Measurements from ENCODE around the gene ANKRD23.
A peak's percentile ranks its signal among the peaks of the same experiment; 100 is the strongest.

ANKRD23 gene

GRCh38 chr2:96877042-96877451, 33.2 kb upstream of the ANKRD23 start:
- no peak for DNase-seq (ENCODE audit: low spot score)

DNA sequence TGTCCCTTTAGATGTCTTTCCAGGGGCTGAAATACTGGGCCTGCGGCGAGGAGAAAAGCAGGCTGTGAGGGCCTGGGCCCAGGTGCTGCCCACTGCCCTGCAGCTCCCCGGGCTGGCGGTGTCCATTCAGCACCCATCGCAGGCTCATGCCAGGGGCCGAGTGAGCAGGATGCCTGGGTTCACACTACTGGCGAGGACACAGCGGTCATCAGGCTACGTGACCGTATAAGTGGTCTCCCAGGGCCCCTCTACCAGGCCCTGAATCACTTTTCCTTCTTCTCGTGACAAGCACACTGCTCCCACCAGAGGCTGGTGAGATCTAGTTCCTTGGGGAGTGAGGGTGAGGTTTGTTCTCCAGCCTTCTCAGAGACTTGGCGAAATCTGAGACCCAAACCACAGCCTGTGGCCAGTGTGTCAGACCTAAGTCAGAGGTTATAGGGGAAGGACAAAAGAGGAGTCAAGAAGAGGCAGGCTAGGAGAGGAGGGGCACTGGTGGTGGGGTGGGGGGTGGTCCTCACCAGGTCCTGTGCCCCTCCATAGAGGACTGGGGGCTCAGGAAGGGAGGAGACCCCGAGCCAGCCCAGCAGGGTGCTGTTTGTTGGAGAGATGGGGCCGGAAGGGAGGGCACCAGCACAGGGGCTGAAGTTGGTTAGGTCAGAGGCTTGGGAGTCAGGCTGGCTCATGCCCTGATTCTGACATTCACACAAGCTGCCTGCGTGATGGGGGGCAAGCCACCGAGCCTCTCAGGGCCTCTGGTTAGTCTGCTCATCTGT, 32.6 kb upstream of the ANKRD23 start:
- no peak for DNase-seq (ENCODE audit: low spot score)

DNA sequence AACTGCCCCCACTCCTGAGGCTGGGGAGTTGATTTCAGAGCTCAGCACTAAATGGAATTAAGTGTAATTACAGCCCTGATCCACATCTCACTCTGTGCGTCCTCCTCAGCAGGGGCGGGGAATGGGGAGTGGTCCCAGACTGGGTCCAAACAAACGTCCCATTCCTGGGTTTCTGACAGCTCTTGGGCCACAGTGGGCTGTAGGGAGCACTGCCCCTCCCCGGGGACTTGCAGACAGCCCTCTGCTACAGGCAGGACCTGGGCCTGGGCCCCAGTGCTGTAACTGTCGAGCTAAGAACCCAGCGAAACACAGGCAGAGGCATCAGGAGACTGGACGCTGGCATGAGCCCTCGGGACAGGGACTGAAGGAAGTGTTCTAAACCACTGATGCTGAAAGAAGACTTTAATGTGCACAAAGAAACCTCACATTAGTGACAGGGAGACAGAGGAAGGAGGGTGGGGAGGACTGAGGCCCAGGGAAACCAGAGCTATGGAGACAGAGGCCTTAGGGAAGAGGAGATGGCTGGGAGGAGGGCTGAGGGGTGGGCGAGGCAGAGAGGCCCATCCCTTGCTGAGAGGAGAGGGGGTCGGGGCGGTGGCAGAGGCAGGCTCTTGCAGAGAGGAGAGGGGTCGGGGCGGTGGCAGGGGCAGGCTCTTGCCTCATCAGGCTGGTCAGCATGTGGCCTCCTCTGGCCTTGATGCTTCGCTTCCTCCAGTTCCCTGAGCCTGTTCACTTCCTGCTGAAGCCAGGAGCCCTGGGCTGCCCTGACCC, 31.9 kb upstream of the ANKRD23 start:
- DNase-seq (ENCODE audit: low spot score), result no peak

- DNase-seq (ENCODE audit: low spot score), result no peak
Measured at GRCh38 chr2:96874198-96874831, 30.5 kb upstream of the ANKRD23 start.

GRCh38 chr2:96873651-96874096, 29.9 kb upstream of the ANKRD23 start:
- no peak for DNase-seq (ENCODE audit: low spot score)

DNA sequence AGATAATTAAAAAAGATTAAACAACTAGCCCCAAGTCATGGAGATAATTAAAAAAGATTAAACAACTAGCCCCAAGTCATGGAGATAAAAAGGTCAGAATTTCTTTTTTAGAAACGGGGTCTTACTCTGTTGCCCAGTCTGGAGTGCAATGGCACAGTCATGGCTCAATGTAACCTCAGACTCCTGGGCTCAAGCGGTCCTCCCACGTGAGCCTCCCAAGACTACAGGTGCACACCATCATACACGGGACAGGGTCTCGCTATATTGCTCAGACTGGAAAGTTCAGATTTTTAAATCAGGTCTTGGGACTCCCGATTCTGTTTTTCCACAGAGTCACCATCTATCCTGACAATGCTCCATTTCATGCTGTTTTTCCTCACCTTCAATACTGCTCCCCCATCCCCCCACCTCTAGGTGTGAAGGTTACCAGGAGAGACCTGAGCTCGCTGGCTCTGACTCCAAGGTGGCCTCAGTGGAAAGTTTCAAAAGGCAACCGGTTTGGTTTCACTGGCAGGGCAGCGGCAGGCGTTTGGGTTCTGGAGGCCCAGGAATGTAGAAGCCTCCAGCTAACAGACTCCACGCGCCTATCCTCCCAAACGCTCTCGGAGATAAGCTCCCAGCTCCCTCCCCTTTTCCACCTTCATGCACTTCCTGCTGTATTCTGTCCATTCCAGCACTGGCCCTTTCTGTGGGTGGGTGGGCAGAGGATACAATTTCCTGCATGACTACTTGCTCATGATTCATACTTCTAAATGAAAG, 28.9 kb upstream of the ANKRD23 start:
- DNase-seq (ENCODE audit: low spot score), result no peak

- DNase-seq (ENCODE audit: low spot score), result no peak
Measured at GRCh38 chr2:96870626-96871255, 26.9 kb upstream of the ANKRD23 start.

DNA sequence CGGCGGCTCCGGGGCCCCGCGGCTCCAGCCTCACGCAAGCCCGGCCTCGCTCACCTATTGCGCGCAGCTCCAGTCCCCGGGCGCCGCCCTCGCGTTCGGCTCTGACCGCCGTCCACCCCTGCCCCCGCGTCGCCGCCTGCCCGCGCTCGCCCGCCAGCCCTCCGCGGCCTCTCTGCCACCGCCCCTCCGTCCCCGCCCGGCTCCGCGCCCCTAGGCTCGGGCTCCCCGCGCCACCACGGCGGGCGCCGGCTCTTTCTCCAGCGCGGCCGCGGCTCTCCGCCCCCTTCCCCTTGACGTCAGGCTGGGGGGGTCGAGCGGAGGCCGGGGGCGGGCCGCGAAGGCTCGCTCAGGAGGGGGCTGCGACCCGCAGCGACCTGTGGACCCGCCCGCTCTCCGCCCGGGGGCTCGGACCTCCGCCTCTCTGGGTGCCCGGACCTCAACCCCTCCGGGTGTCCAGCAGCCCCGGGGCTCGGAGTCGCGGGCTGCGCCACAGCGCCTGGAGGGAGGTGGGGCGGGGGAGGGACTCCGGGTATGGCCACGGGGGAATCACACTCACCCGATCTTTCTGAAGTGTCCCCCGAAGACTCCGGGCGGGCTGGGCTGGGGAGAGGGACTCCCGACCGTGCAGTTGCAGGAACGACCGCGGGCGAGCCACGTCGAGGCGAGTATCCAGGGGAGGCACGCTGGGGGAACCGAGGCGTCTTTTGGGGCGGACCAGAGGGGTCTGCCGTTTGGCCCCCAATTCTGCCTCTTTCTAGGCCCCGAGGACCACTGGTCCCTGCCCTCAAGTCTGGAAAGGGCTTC, 26.2 kb upstream of the ANKRD23 start, which contains the start of gene SEMA4C:
SEMA4C (minus strand) TSS at position 259 of the 804 bp plus-strand sequence. CDS start 2,194 bp downstream, outside the sequence.
- DNase-seq (ENCODE audit: low spot score), result peak; percentile 76

DNA sequence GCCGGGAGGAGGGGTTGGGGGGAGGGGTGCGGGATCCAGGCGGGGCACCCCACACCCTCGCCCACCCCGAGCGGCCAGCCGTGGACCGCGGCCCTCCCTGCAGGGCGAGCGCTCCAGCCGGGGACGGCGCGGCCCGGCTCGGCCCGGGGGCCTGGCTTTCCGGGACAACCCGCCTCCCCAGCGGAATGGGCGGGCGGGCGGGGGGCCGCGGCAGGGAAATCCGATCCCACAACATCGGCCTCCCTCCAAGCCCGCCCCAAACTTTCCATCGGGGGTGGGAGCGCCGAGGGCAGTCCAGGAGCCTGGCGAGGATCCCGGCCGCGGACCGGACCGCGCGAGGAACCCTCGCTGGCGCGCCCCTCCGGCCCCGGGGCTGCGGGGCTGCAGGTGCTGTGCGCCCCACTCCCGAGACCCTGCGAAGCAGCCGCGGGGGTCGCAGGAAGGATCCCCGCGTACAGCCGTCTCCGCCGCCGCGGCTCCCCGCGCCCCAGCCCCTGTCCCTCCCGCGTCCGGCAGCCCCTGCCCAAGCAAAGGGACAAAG, 25.5 kb upstream of the ANKRD23 start:
- DNase-seq (ENCODE audit: low spot score), result peak; percentile 71

GRCh38 chr2:96868555-96869280, 24.9 kb upstream of the ANKRD23 start:
- DNase-seq (ENCODE audit: low spot score), result peak; percentile 97

- DNase-seq (ENCODE audit: low spot score), result no peak
Measured at GRCh38 chr2:96867756-96868554, 24.1 kb upstream of the ANKRD23 start.

DNA sequence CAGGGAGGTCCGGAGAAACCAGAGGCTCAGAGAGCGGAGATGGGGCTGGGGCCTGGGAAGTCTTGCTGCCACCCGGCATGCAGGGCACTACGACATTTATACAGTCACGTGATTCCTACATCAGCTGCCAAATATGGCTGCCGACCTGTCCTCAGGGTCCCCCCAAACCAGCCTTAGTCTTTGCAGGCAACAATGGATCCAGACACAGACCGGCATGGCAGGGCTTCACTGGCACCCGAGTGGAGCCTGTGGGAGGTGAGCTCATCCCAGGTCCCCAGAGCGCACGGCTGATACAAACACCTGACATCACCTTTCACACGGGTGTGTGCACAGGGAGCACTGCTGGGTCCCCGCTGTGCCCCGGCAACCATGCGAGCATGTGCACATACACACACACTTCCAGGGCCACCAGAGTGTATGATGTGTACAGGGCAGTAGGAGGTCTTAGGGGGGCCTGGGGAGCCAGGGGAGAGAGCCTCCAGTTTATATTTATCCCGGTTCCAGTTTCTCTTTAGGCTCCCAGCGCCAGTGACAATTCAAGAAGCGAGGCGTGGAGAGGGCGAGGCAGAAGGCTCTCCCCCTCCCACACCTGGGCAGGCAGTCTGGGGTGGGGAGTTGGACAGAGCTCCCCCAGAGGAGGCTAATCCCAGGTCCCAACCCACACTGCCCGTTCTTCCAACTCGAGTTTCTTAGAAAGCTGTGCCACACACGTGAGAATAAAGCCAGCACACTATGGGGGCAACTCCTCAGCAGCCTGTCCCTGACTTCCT, 23.4 kb upstream of the ANKRD23 start:
- DNase-seq (ENCODE audit: low spot score), result no peak

DNA sequence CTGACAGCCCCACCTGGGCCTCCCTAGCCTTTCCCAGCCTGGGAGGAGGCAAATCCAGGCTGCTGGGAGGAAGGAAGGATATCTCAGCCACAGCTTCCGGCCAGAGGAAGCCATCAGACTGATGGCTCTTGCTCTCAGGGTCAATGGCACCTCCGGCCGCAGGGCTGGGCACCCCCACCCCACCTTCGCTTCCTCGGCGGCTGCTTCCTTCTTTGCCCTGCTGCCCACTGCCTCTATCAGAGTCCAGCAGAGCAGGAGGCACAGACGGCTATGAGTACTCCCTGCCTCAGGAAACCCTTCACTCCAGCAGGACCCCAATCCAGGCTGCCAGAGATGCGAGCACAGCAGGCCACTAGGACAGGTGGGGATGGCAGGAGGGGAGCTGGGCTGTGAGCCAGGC, 22.8 kb upstream of the ANKRD23 start:
- DNase-seq (ENCODE audit: low spot score), result no peak

DNA sequence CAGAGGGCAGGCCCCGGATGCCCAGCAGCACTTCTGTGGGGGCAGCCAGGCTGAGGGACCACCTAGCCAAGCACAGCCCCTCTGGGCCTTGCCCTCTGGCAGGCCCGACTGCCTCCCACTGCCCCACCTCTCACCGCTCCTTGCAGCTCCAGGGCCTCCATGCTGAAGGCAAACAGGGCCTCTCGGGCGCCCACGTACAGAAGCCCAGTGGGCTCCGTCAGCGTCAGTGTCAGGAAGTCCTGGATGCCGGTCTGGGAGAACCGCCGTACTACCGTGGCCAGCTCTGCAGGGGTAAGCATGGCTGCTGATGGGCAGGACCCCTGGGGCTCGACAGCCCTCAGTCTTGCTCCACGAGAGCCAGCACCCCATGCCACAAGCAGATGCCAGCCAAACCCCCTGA, 22.3 kb upstream of the ANKRD23 start:
- DNase-seq (ENCODE audit: low spot score), result no peak

DNA sequence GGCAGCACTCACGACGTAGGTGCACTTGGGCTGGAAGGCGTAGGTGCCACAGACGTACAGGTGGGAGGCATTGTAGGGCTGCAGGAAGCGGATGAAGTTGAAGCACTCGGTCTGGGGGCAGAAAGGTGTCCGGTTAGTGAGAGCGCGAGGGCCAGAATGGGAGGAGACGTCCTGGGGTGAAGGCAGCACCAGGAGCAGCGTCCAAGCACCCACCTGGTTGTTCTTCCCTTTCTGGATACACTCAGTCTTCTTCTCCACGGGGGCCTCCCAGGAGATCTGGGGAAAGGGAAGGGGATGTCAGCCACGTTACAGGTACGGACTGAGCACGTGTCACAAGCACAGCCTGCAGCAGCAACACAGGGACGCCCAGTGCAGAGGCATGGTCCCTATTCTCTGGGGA, 21.8 kb upstream of the ANKRD23 start:
- DNase-seq (ENCODE audit: low spot score), result no peak

GRCh38 chr2:96864343-96865091, 20.7 kb upstream of the ANKRD23 start:
- DNase-seq (ENCODE audit: low spot score), result no peak
